Esophagus squamous epithelium (tissue), 4 donors: Measurements from ENCODE around the gene TMCC1.
"Not testable (repeated sequence)": the region's sequence is repeated elsewhere in the genome, so short reads cannot be mapped to it uniquely, and the experiment has no call there.

Experiments
- POLR2A ChIP-seq, 4 donors: fragments of 450-650 bp; IDR thresholded peaks; one replicate each; pipeline ENCODE4 v1.6.1; 2017; ENCODE audit warnings: antibody characterized with exemption in 4 of 4, mild to moderate bottlenecking in 4 of 4, moderate library complexity in 3 of 4
- TF ChIP-seq, protein P1 (sequence below), 6 experiments: fragments of 450-650 bp in 4 of 6; fragments of 200-600 bp in 2 of 6; sonication (generic) in 2 of 6; IDR thresholded peaks; one replicate each; pipeline ENCODE4 v1.5.1; 2016 to 2019; ENCODE audit warnings: antibody characterized with exemption in 6 of 6, mild to moderate bottlenecking in 4 of 6, moderate library complexity in 4 of 6

DNA sequence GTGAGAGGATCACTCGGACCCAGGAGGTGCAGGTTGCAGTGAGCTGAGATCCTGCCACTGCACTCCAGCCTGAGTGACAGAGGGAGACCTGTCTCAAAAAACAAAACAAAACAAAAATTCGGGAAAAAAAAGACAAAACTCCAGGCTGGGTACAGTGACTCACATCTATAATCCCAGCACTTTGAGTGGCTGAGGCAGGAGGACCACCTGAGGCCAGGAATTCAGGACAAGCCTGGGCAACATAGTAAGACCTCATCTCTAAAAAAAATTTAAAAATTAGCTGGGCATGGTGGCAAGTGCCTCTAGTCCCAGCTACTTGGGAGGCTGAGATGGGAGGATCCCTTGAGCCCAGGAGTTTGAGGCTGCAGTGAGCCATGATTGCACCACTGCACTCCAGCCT lies 142.4 kb downstream of the TMCC1 start:
- TF ChIP-seq, protein P1, sequence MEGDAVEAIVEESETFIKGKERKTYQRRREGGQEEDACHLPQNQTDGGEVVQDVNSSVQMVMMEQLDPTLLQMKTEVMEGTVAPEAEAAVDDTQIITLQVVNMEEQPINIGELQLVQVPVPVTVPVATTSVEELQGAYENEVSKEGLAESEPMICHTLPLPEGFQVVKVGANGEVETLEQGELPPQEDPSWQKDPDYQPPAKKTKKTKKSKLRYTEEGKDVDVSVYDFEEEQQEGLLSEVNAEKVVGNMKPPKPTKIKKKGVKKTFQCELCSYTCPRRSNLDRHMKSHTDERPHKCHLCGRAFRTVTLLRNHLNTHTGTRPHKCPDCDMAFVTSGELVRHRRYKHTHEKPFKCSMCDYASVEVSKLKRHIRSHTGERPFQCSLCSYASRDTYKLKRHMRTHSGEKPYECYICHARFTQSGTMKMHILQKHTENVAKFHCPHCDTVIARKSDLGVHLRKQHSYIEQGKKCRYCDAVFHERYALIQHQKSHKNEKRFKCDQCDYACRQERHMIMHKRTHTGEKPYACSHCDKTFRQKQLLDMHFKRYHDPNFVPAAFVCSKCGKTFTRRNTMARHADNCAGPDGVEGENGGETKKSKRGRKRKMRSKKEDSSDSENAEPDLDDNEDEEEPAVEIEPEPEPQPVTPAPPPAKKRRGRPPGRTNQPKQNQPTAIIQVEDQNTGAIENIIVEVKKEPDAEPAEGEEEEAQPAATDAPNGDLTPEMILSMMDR (IDR thresholded peaks at IDR 0.05): not testable (repeated sequence)
- not testable (repeated sequence) for TF ChIP-seq POLR2A (IDR thresholded peaks at IDR 0.05)
